Spleen (tissue), 7 donors: ENCODE measurements around the gene EIF3I.

Source experiments
- CTCF ChIP-seq, 11 experiments: fragments of 200-600 bp in 7 of 11; fragments of 450-650 bp in 4 of 11; sonication (generic) in 4 of 11; IDR thresholded peaks in 8 of 11; conservative IDR thresholded peaks in 3 of 11; 1 replicate in 7 of 11; 2 replicates in 4 of 11; pipeline versions ENCODE4 v1.4.0 to v1.8.0; 2016 to 2021; ENCODE audit warnings: antibody characterized with exemption in 11 of 11, inconsistent platforms in 4 of 11, mild to moderate bottlenecking in 1 of 11
- POLR2AphosphoS5 ChIP-seq, 3 donors: sonication (generic); formaldehyde crosslinking; IDR thresholded peaks; one replicate each; pipeline ENCODE4 v1.5.1; 2017; ENCODE audit warnings: antibody characterized with exemption in 3 of 3
- donor health status: DM: no; HTN: no; CAD: no; lungs with moderate emphysema.
- donor health status: DM: no; HTN: no; CAD: no.
- donor health status: DM: no; HTN: no; CAD: no.

DNA sequence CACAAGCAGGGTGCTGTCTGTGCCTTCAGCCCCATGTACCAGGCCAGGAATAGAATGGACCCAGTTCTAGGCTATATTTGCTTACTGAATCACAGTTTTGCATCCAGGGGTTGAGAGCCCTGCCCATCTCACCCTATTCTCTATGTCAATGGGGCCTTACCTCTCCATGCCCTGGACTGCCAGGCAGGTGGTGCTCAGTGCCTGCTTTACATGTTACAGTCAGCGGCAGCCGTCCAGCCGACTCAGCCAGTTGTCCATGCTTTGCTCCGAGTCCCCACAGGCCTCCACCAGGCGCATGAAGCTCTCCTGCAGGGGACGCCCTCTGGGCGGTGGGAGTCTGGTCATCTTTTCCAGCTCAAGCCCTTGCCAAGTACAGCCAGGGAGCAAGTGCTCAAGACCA is 12.6 kb downstream of the EIF3I start:
- no peak for TF ChIP-seq CTCF (IDR thresholded peaks at IDR 0.05 in 8 of 11, conservative IDR thresholded peaks at IDR 0.05 in 3 of 11)
- TF ChIP-seq POLR2AphosphoS5 (IDR thresholded peaks at IDR 0.05): no peak
